ENCODE data around the gene ANGPT4.

DNA sequence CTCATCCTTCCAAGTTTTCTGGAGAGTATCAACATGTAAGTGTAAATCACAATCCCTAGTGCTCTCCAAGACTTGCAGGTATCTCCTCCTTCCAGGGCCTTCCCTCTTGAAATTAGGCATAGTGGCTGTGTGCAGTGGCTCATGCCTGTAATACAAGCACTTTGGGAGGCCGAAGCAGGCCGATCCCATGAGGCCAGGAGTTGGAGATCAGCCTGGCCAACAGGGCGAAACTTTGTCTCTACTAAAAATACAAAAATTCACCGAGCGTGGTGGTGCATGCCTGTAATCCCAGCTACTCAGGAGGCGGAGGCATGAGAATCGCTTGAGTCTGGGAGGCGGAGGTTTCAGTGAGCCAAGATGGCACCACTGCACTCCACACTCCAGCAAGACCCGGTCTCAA is 9.4 kb upstream of the ANGPT4 start:
- TF ChIP-seq, protein P1, sequence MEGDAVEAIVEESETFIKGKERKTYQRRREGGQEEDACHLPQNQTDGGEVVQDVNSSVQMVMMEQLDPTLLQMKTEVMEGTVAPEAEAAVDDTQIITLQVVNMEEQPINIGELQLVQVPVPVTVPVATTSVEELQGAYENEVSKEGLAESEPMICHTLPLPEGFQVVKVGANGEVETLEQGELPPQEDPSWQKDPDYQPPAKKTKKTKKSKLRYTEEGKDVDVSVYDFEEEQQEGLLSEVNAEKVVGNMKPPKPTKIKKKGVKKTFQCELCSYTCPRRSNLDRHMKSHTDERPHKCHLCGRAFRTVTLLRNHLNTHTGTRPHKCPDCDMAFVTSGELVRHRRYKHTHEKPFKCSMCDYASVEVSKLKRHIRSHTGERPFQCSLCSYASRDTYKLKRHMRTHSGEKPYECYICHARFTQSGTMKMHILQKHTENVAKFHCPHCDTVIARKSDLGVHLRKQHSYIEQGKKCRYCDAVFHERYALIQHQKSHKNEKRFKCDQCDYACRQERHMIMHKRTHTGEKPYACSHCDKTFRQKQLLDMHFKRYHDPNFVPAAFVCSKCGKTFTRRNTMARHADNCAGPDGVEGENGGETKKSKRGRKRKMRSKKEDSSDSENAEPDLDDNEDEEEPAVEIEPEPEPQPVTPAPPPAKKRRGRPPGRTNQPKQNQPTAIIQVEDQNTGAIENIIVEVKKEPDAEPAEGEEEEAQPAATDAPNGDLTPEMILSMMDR (IDR thresholded peaks at IDR 0.05; ENCODE audit: insufficient read depth, low read depth, low read length) = no peak
- TF ChIP-seq EZH2 (IDR thresholded peaks at IDR 0.05; ENCODE audit: insufficient read depth, low read length) = no peak

Data from astrocyte (in vitro differentiated cells and primary cell).